ENCODE measurements around the gene CANT1.
"Not testable (repeated sequence)": the region's sequence is repeated elsewhere in the genome, so short reads cannot be mapped to it uniquely, and the experiment has no call there.

CANT1 gene

GRCh38 chr17:79027274-79027924, 17.8 kb upstream of the CANT1 start:
- DNase-seq (ENCODE audit: low read depth, low spot score), result no peak

GRCh38 chr17:79026376-79027273, 17.1 kb upstream of the CANT1 start:
- DNase-seq (ENCODE audit: low read depth, low spot score), result no peak

GRCh38 chr17:79024901-79025737, 15.6 kb upstream of the CANT1 start:
- DNase-seq (ENCODE audit: low read depth, low spot score), result no peak

- no peak for DNase-seq (ENCODE audit: low read depth, low spot score)
Observed at GRCh38 chr17:79023886-79024771, 14.6 kb upstream of the CANT1 start, which contains the start of gene C1QTNF1. C1QTNF1 (plus strand) TSS chr17:79024169; CDS start chr17:79043969, 19,800 bp downstream.

- no peak for DNase-seq (ENCODE audit: low read depth, low spot score)
Observed at GRCh38 chr17:79023180-79023705, 13.7 kb upstream of the CANT1 start.

- no peak for DNase-seq (ENCODE audit: low read depth, low spot score)
Observed at GRCh38 chr17:79022507-79022991, 13.0 kb upstream of the CANT1 start.

- not testable (repeated sequence) for DNase-seq (ENCODE audit: low read depth, low spot score)
Observed at GRCh38 chr17:79021929-79022328, 12.4 kb upstream of the CANT1 start.

GRCh38 chr17:79020631-79021301, 11.2 kb upstream of the CANT1 start:
- DNase-seq (ENCODE audit: low read depth, low spot score), result no peak

- no peak for DNase-seq (ENCODE audit: low read depth, low spot score)
Observed at GRCh38 chr17:79019632-79020584, 10.3 kb upstream of the CANT1 start.

GRCh38 chr17:79019261-79019631, 9.7 kb upstream of the CANT1 start:
- no peak for DNase-seq (ENCODE audit: low read depth, low spot score)

GRCh38 chr17:79018370-79018695, 8.8 kb upstream of the CANT1 start:
- DNase-seq (ENCODE audit: low read depth, low spot score), result no peak

- DNase-seq (ENCODE audit: low read depth, low spot score), result no peak
Observed at GRCh38 chr17:79017546-79018369, 8.2 kb upstream of the CANT1 start.

GRCh38 chr17:79014158-79014758, 4.7 kb upstream of the CANT1 start:
- DNase-seq (ENCODE audit: low read depth, low spot score), result no peak

GRCh38 chr17:79012563-79013134, 3.1 kb upstream of the CANT1 start:
- DNase-seq (ENCODE audit: low read depth, low spot score), result no peak

- no peak for DNase-seq (ENCODE audit: low read depth, low spot score)
Observed at GRCh38 chr17:79011451-79012147, 2.0 kb upstream of the CANT1 start.

GRCh38 chr17:79010304-79010646, 711 bp upstream of the CANT1 start:
- DNase-seq (ENCODE audit: low read depth, low spot score), result no peak

Data from brain pericyte (primary cell).